ENCODE data around the gene C1orf74.

Gene C1orf74

GRCh38 chr1:209741889-209742288, 42.5 kb downstream of the C1orf74 start:
- FAIRE-seq, result no peak

- FAIRE-seq, result no peak
These were observed 43.2 kb downstream of the C1orf74 start for GRCh38 chr1:209741193-209741592.

DNA sequence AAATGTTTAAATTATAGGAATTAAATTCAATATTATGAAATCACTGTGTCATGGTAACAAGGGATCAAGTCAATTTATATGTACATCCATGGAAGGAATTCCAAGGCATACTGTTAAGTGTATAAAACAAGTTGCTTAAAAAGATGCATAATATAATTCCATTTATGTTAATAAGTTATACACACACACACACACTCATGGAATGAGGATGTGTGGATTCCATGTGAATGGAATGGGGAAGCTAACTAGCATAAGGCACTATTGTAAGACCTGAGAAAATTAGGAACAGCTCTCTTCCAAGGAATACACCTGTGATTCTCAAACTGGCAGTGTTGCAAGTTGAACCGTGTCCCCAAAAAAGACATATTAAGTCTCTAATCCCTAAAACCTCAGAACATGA, 46.1 kb downstream of the C1orf74 start:
- FAIRE-seq, result no peak

DNA sequence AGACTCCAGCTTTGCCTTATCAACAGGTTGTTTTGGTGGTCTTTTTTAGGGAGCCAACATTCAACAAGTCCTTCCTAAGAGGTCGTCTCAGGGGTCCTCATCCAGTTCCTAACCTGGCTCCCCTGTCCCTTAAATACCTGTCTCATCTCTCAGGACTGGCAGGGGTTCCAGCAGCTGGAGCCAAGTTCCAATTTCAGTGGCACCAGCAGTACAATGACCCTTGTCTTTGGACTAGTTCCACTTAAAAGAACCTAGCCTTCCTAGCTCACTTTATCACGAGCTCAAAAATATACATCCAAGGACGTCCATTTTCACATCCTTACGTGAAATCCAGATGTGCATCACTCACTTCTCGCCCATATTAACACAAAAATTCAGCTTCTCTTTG, 47.2 kb downstream of the C1orf74 start:
- FAIRE-seq, result no peak

DNA sequence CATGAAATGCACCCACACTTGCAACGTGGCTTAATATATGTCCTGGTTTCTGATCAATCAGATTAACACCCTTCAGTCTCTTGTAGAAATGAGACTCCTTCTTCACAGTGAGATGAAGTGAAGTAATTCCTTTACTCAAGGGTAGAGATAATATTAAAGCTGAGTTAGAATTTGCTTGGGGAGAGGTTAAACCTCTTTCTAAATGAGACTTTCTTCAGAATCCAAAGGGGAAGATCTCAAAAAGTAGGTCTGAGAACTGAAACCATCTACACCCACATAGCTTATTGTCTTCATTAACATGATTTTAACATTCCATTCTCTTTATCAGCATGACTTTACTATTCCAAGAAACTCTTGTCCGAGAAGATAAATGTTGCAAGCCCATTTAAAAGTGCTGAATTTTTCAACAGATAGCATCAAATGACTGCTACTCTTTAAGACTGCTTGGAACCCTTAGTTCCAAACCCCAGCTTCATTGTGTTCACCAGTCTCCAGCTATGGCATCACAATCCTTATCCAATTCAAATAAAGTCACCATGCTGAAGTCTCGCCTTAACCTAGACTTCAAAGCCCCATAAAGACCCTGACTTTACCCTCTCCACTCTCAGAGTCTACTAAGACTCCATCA, 47.8 kb downstream of the C1orf74 start:
- no peak for FAIRE-seq

DNA sequence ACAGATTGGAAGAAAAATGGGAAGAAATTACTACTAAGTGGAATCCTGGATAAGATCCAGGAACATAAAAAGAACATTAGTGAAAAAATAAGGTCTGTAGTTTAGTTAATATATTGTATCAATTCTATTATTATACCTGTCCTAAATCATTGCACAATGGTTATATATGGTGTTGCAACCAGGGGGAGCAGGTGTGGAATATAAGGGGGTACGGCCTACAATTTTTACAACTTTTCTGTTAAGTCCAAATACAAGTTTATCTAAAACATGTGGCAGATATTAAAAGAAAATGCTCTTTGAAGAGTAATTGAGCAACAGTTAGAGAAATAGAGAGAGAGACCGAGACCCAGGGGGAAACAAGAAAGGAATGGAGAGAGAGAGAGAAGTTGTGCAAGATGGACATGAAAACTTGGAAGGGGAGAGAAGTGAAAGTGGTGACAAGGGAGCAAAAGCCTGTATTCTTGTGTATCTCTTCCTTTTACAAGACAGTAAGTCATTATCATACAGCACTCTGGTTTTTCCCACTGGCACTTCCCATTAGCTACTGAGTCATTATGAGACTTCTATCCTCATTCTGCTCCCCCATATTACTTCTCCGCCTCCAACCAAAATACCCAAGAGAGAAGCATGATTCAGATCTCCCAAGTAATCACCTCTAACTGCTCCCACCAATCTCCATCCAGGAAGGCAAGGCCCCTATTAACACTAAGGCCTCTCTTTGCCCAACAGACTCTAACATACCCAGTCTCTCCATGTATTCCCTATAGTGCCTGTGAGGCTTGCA, 50.8 kb downstream of the C1orf74 start:
- FAIRE-seq, result no peak

DNA sequence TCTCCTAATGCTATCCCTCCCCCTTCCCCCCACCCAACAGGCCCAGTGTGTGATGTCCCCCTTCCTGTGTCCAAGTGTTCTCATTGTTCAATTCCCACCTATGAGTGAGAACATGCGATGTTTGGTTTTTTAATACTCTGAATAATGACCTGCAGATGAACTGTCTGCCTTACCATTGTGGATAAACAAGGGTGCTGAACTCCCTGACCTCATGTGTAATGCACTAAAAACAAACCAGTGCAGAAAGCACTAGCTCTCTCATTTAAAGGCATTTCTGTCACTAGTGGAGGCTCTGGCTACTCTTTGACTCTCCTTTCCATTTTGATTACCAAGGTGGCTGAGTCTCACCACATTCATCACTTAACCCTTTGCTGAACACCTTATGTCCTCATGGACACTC, 51.6 kb downstream of the C1orf74 start:
- no peak for FAIRE-seq

DNA sequence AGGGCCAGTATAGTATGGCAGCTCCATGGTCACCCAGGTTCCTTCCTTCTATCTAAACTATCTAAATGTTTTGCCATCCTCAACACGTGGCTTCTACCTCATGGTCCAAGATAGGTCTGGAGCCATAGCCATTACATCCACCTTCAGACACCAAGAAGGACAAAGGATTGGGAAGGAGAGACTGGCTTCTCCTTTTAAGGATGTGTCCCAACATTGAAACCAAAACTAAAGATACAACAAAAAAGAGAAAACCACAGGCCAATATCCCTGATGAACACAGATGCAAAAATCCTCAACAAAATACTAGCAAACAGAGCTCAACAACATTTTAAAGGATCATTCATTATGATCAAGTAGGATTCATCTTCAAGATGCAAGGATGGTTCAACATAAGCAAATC, 54.9 kb downstream of the C1orf74 start:
- no peak for FAIRE-seq

Data from A204.1 (cell line).